ENCODE data around the gene PLEKHG4. TPM values are rescaled to one million over a fixed set of nuclear protein-coding genes. Genes with fewer than 3 reads are reported as not detected.

PLEKHG4 gene
- total RNA-seq (10 to 100 TPM in 1 of 2 donors, 1 to 10 TPM in 1; 6.0 to 10.9 TPM), polyA plus RNA-seq (ENCODE audit: insufficient read length in 2 of 2) (1 to 10 TPM; 5.5 to 6.1 TPM)
- long read RNA-seq, donor 1 = 0 reads
- long read RNA-seq, donor 2 = 0 reads
- long read RNA-seq, donor 3 = 0 reads
- long read RNA-seq, donor 4, full-length matches to known transcripts = 4 of 4 reads
- long read RNA-seq, donor 4, partial matches to known transcripts = 0 of 4 reads
- long read RNA-seq, donor 4, other reads (novel, unspliced or antisense) = 0 of 4 reads

DNA sequence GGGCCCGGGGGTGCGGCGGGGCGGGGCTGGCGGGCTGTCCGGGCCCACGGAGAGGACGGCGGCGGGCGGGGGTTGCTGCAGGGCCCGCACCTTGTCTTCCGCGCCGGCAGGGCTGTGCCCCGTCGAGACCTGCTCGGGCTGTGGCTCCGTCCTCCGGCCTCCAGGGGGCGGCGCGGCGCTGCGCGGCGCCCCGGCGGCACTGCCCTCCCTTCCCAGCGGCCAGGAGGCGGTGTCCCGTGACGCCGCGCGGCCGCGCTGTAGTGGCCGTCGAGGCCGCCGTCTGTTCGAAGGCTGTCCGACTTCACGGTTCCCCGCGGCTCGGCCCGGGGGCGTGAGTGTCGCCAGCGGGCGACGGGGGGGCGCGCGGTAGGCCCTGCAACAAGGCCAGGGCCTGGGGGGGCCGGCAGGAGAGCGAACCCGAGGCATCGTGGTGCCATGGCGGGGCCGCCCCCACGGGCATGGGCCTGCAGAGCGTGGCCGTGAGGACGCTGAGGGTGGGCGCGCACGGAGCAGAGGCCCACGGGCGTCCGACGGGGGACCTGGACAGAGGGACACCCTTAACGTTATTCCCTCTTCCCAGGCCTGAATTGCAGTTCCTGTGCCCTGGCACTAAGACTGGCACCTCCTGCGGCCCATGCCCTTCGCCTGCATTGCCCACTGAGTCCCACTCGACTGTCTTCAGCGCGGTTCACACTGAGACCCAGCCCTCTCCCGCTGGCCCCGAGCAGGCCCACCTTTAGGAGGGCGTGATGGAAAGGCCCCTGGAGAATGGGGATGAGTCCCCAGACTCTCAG, at the start of gene PLEKHG4:
PLEKHG4 (plus strand) TSS at position 237 of the 794 bp plus-strand sequence; CDS start at position 750, 513 bp downstream.
- H3K27ac ChIP-seq (ENCODE audit: low read depth, low read length) = no peak within 1 kb of the TSS

GRCh38 chr16:67229906-67230808, 49.2 kb upstream of the PLEKHG4 start:
- peaks cover 61% of the 10 kb centered on the region for H3K36me3 ChIP-seq (ENCODE audit: control insufficient read depth, insufficient read depth, low read length)
- WGBS (ENCODE audit: insufficient coverage) = 97% methylated on average over 31 of the region's 32 CpGs
- no peak for DNase-seq (ENCODE audit: low read depth in 4 of 6, low spot score in 6 of 6)
- no peaks in the 10 kb centered on the region for H3K9me3 ChIP-seq (ENCODE audit: control insufficient read depth, insufficient read depth, low read length)
- H3K27me3 ChIP-seq (ENCODE audit: control insufficient read depth, insufficient read depth, low read length) = no peaks in the 10 kb centered on the region
- no peak overlapping the region for H3K27ac ChIP-seq (ENCODE audit: low read depth, low read length)
- no peak overlapping the region for H3K4me3 ChIP-seq (ENCODE audit: low read depth, low read length)
- peaks cover 28% of the 10 kb centered on the region for H3K4me1 ChIP-seq (ENCODE audit: control insufficient read depth, insufficient read depth, low read length)

More for the DNA sequence above, at the start of gene PLEKHG4:
- peaks cover 10% of the 10 kb centered on the region for H3K4me1 ChIP-seq (ENCODE audit: control insufficient read depth, insufficient read depth, low read length)
- H3K4me3 ChIP-seq (ENCODE audit: low read depth, low read length) = peak within 1 kb of the TSS; percentile 35
- H3K36me3 ChIP-seq (ENCODE audit: control insufficient read depth, insufficient read depth, low read length) = peaks cover 6% of the 10 kb centered on the region
- no peaks in the 10 kb centered on the region for H3K9me3 ChIP-seq (ENCODE audit: control insufficient read depth, insufficient read depth, low read length)
- H3K27me3 ChIP-seq (ENCODE audit: control insufficient read depth, insufficient read depth, low read length) = peaks cover 5% of the 10 kb centered on the region
- WGBS (ENCODE audit: insufficient coverage) = 20% methylated on average over 79 of the region's 83 CpGs
- DNase-seq (ENCODE audit: low read depth in 4 of 6, low spot score in 6 of 6) = peak in 2 of 6 donors; percentile 35 to 69

DNA sequence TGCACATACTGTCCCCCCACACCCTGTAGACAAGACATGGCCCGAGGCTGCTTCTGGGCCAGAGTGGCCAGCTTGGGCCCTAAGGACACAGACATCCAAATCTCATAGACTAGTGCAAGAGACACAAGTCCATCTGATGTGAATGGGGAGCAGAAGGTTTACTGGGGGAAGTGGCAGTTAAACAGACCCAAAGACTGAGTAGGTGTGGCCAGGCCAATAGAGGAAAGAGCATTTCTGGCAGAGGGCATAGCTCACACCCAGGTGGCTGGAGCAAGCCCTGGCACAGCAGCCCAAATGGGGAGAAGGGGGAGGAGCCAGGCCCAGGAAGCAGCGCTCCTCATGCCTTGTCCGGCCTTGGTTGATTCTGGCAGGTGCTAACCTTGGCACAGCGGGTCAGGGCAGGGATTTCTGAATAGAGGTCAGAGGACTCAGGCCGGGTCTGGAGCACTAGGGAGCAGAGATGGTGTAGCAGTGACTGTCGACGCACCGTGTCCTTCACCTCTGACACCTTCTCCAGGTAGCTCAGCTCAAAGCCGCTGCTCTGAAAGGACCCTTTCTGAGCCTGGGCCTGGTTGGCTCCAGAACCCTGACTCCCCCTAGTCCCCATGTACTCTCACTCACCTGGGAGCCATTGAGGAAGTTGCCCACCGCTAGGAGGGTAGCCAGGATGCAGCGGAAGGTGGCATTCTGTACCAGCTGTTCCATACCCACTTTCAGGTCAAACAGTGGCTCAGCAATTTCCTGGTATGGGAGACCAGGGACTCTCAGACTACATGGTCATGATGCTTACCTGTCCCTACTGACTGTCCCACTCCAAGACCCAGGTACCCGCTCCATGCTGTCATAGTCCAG, 48.3 kb upstream of the PLEKHG4 start:
- no peaks in the 10 kb centered on the region for H3K27me3 ChIP-seq (ENCODE audit: control insufficient read depth, insufficient read depth, low read length)
- DNase-seq (ENCODE audit: low read depth in 4 of 6, low spot score in 6 of 6) = no peak
- 93% methylated on average over 11 of the region's 12 CpGs for WGBS (ENCODE audit: insufficient coverage)
- peaks cover 19% of the 10 kb centered on the region for H3K4me1 ChIP-seq (ENCODE audit: control insufficient read depth, insufficient read depth, low read length)
- no peak overlapping the region for H3K27ac ChIP-seq (ENCODE audit: low read depth, low read length)
- no peak overlapping the region for H3K4me3 ChIP-seq (ENCODE audit: low read depth, low read length)
- H3K9me3 ChIP-seq (ENCODE audit: control insufficient read depth, insufficient read depth, low read length) = no peaks in the 10 kb centered on the region
- peaks cover 68% of the 10 kb centered on the region for H3K36me3 ChIP-seq (ENCODE audit: control insufficient read depth, insufficient read depth, low read length)

- no peak overlapping the region for H3K4me3 ChIP-seq (ENCODE audit: low read depth, low read length)
- peak in 1 of 6 donors; percentile 22 for DNase-seq (ENCODE audit: low read depth in 4 of 6, low spot score in 6 of 6)
- H3K27me3 ChIP-seq (ENCODE audit: control insufficient read depth, insufficient read depth, low read length) = no peaks in the 10 kb centered on the region
- H3K36me3 ChIP-seq (ENCODE audit: control insufficient read depth, insufficient read depth, low read length) = peaks cover 85% of the 10 kb centered on the region
- H3K4me1 ChIP-seq (ENCODE audit: control insufficient read depth, insufficient read depth, low read length) = no peaks in the 10 kb centered on the region
- H3K27ac ChIP-seq (ENCODE audit: low read depth, low read length) = no peak overlapping the region
- 89% methylated on average over 4 of the region's 7 CpGs for WGBS (ENCODE audit: insufficient coverage)
- no peaks in the 10 kb centered on the region for H3K9me3 ChIP-seq (ENCODE audit: control insufficient read depth, insufficient read depth, low read length)
Measured at GRCh38 chr16:67233596-67233995, 45.7 kb upstream of the PLEKHG4 start.

DNA sequence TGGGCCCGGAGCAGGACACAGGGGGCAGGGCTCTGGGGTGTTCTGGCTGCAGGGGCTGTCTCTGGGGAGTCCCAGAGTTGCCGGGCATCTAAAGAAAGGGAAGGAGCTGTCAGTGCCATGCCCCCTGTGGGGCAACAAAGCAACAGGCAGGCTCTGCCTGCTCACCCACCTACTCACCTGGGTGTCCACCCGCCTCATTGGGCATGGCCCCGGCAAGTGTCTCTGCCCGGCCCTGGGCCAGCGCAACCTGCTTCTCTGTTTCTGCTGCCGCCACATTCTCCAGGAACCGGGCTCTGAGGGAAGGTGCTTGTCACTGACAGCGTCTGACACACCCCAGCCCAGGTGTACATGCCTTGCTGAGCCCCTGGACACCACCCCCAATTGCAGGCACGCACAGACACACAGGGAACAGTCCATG, 45.1 kb upstream of the PLEKHG4 start:
- 93% methylated on average over 9 of the region's 10 CpGs for WGBS (ENCODE audit: insufficient coverage)
- Histone ChIP-seq H3K4me3 (ENCODE audit: low read depth, low read length) (no peak overlapping the region), H3K36me3 (ENCODE audit: control insufficient read depth, insufficient read depth, low read length) (peaks cover 85% of the 10 kb centered on the region), H3K27me3 (ENCODE audit: control insufficient read depth, insufficient read depth, low read length) (no peaks in the 10 kb centered on the region), H3K27ac (ENCODE audit: low read depth, low read length) (no peak overlapping the region), H3K9me3 (ENCODE audit: control insufficient read depth, insufficient read depth, low read length) (no peaks in the 10 kb centered on the region), H3K4me1 (ENCODE audit: control insufficient read depth, insufficient read depth, low read length) (no peaks in the 10 kb centered on the region)
- DNase-seq (ENCODE audit: low read depth in 4 of 6, low spot score in 6 of 6) = no peak

- no peaks in the 10 kb centered on the region for H3K4me1 ChIP-seq (ENCODE audit: control insufficient read depth, insufficient read depth, low read length)
- no peaks in the 10 kb centered on the region for H3K9me3 ChIP-seq (ENCODE audit: control insufficient read depth, insufficient read depth, low read length)
- H3K27ac ChIP-seq (ENCODE audit: low read depth, low read length) = no peak overlapping the region
- WGBS (ENCODE audit: insufficient coverage) = 76% methylated on average over 17 of the region's 17 CpGs
- DNase-seq (ENCODE audit: low read depth in 4 of 6, low spot score in 6 of 6) = no peak
- no peaks in the 10 kb centered on the region for H3K27me3 ChIP-seq (ENCODE audit: control insufficient read depth, insufficient read depth, low read length)
- peaks cover 69% of the 10 kb centered on the region for H3K36me3 ChIP-seq (ENCODE audit: control insufficient read depth, insufficient read depth, low read length)
- H3K4me3 ChIP-seq (ENCODE audit: low read depth, low read length) = no peak overlapping the region
Measured at GRCh38 chr16:67235816-67236562, 43.3 kb upstream of the PLEKHG4 start.

DNA sequence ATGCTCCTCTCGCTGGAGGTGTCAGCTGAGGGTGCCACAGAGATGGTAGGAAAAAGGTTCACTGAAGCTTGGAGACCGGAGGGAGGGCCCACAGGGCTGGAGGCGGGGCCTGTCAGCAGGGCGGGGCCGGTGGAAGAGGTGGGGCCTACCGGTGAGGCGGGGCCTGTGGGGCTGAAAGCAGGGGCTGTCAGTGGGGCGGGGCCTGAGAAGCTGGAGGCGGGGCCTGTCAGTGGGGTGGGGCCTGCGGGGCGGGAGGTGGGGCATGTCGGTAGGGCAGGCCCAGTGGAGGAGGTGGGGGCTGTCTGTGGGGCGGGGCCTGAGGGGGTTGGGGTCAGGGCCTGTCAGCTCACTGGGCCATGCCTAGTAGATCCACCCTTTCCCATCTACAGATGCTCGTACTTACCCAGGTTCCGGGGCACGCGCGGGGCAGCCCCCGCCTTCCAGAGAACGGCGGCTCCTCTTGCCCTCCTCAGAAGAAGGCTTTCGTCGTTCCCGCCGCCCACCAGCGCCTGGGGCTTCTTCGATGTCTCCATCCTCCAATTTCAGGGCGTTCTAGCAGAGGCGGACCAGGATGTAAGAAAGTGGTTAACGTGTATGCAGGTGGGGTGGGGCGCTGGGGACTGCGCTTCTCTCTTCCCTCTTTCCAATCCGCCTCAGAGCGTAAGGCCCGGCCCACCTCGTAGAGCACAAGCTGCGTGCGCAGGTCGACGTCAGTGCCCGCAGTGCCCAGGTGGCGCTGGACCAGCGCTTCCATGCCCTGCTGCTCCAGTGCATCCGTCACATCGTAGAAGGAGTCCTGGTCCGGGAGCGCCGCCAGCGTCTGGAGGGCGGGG, 42.6 kb upstream of the PLEKHG4 start:
- H3K36me3 ChIP-seq (ENCODE audit: control insufficient read depth, insufficient read depth, low read length) = peaks cover 62% of the 10 kb centered on the region
- H3K4me3 ChIP-seq (ENCODE audit: low read depth, low read length) = no peak overlapping the region
- no peak overlapping the region for H3K27ac ChIP-seq (ENCODE audit: low read depth, low read length)

More for the DNA sequence above, 42.6 kb upstream of the PLEKHG4 start:
- peak in 2 of 6 donors; percentile 26 to 63 for DNase-seq (ENCODE audit: low read depth in 4 of 6, low spot score in 6 of 6)
- Histone ChIP-seq H3K4me1 (ENCODE audit: control insufficient read depth, insufficient read depth, low read length) (peaks cover 2% of the 10 kb centered on the region), H3K9me3 (ENCODE audit: control insufficient read depth, insufficient read depth, low read length) (no peaks in the 10 kb centered on the region), H3K27me3 (ENCODE audit: control insufficient read depth, insufficient read depth, low read length) (no peaks in the 10 kb centered on the region)
- WGBS (ENCODE audit: insufficient coverage) = 65% methylated on average over 42 of the region's 50 CpGs
